ENCODE measurements around the gene GMPR. TPM values are rescaled to one million over a fixed set of nuclear protein-coding genes. Genes with fewer than 3 reads are reported as not detected.

The GMPR gene
- total RNA-seq, 2 donors from 2014 or later = 17.0 to 62.1 TPM

- no peaks in the 10 kb centered on the region for H3K4me1 ChIP-seq (ENCODE audit: control insufficient read depth in 1 of 2, low read depth in 2 of 2)
- no peak overlapping the region for H3K4me3 ChIP-seq
- H3K9me3 ChIP-seq = no peaks in the 10 kb centered on the region
- H3K36me3 ChIP-seq = peaks cover 2% of the 10 kb centered on the region
- no peaks in the 10 kb centered on the region for H3K27me3 ChIP-seq (replicated peaks; ENCODE audit: insufficient read depth)
- ATAC-seq (ENCODE audit: insufficient number of reproducible peaks, low FRiP score, low read depth) = no peak
- H3K27ac ChIP-seq = no peak overlapping the region
- no peak for TF ChIP-seq CTCF (IDR thresholded peaks at IDR 0.05)
- DNase-seq (ENCODE audit: low spot score) = no peak
Measured at GRCh38 chr6:16285467-16286150, 47.2 kb downstream of the GMPR start.

GRCh38 chr6:16286151-16286522 is 47.8 kb downstream of the GMPR start:
- Histone ChIP-seq H3K36me3 (peaks cover 2% of the 10 kb centered on the region), H3K4me3 (no peak overlapping the region), H3K4me1 (ENCODE audit: control insufficient read depth in 1 of 2, low read depth in 2 of 2) (no peaks in the 10 kb centered on the region), H3K27me3 (replicated peaks; ENCODE audit: insufficient read depth) (no peaks in the 10 kb centered on the region), H3K27ac (no peak overlapping the region), H3K9me3 (no peaks in the 10 kb centered on the region)
- TF ChIP-seq CTCF (IDR thresholded peaks at IDR 0.05) = peak; percentile 68
- ATAC-seq (ENCODE audit: insufficient number of reproducible peaks, low FRiP score, low read depth) (no peak), DNase-seq (ENCODE audit: low spot score) (no peak)

- ATAC-seq (ENCODE audit: insufficient number of reproducible peaks, low FRiP score, low read depth) (no peak), DNase-seq (ENCODE audit: low spot score) (no peak)
Measured at GRCh38 chr6:16288163-16288562, 49.8 kb downstream of the GMPR start.

GRCh38 chr6:16291739-16292138 is 53.4 kb downstream of the GMPR start:
- peaks cover 2% of the 10 kb centered on the region for H3K36me3 ChIP-seq
- DNase-seq (ENCODE audit: low spot score) = no peak

More at GRCh38 chr6:16288163-16288562, 49.8 kb downstream of the GMPR start:
- Histone ChIP-seq H3K27me3 (replicated peaks; ENCODE audit: insufficient read depth) (no peaks in the 10 kb centered on the region), H3K27ac (no peak overlapping the region), H3K9me3 (no peaks in the 10 kb centered on the region), H3K36me3 (peaks cover 2% of the 10 kb centered on the region), H3K4me3 (no peak overlapping the region), H3K4me1 (ENCODE audit: control insufficient read depth in 1 of 2, low read depth in 2 of 2) (no peaks in the 10 kb centered on the region)
- no peak for TF ChIP-seq CTCF (IDR thresholded peaks at IDR 0.05)

GRCh38 chr6:16292432-16292831 is 54.0 kb downstream of the GMPR start:
- Histone ChIP-seq H3K4me1 (ENCODE audit: control insufficient read depth in 1 of 2, low read depth in 2 of 2) (no peaks in the 10 kb centered on the region), H3K4me3 (no peak overlapping the region), H3K27ac (no peak overlapping the region), H3K9me3 (no peaks in the 10 kb centered on the region), H3K36me3 (peaks cover 2% of the 10 kb centered on the region), H3K27me3 (replicated peaks; ENCODE audit: insufficient read depth) (no peaks in the 10 kb centered on the region)
- TF ChIP-seq CTCF (IDR thresholded peaks at IDR 0.05) = no peak
- DNase-seq (ENCODE audit: low spot score) = no peak
- ATAC-seq (ENCODE audit: insufficient number of reproducible peaks, low FRiP score, low read depth) = no peak

More at GRCh38 chr6:16291739-16292138, 53.4 kb downstream of the GMPR start:
- Histone ChIP-seq H3K9me3 (no peaks in the 10 kb centered on the region), H3K27ac (no peak overlapping the region), H3K27me3 (replicated peaks; ENCODE audit: insufficient read depth) (no peaks in the 10 kb centered on the region), H3K4me1 (ENCODE audit: control insufficient read depth in 1 of 2, low read depth in 2 of 2) (no peaks in the 10 kb centered on the region), H3K4me3 (no peak overlapping the region)
- TF ChIP-seq CTCF (IDR thresholded peaks at IDR 0.05) = no peak
- no peak for ATAC-seq (ENCODE audit: insufficient number of reproducible peaks, low FRiP score, low read depth)

Data from thoracic aorta (tissue), 2 donors.